ENCODE results near the gene SHC2. TPM values are rescaled to one million over a fixed set of nuclear protein-coding genes. Genes with fewer than 3 reads are reported as not detected.

The SHC2 gene
- total and polyA plus RNA-seq, 9 donors = 0.62 to 40.7 (median 15.4) TPM

DNA sequence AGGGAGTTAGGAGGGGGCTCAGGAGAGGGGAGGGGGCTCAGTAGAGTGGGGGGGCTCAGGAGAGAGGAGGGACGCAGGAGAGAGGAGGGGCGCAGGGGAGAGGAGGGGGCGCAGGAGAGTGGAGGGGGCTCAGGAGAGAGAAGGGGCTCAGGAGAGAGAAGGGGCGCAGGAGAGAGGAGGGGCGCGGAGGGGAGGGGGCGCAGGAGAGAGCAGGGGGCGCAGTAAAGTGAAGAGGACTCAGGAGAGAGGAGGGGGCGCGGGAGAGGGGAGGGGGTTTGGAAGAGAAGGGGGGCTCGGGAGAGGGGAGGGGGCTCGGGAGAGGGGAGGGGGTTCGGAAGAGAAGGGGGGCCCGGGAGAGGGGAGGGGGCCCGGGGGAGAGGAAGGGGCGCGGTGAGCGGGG, 36.2 kb upstream of the SHC2 start:
- intact Hi-C loops (cut with DNase I) = no loop called here
- Histone ChIP-seq H3K27ac (no peak overlapping the region), H3K27me3 (peaks cover 3% of the 10 kb centered on the region), H3K4me1 (ENCODE audit: insufficient read depth) (peaks cover 2% of the 10 kb centered on the region), H3K36me3 (no peaks in the 10 kb centered on the region), H3K4me3 (no peak overlapping the region), H3K9me3 (no peaks in the 10 kb centered on the region)
- WGBS, 3 donors = 5 to 20% (median 10%) methylated on average over 2 to 16 of the region's 18 CpGs
- no peak for DNase-seq
- TF ChIP-seq POLR2A (IDR thresholded peaks at IDR 0.05) = no peak
- TF ChIP-seq EP300 (IDR thresholded peaks at IDR 0.05) = no peak
- TF ChIP-seq, protein P1, sequence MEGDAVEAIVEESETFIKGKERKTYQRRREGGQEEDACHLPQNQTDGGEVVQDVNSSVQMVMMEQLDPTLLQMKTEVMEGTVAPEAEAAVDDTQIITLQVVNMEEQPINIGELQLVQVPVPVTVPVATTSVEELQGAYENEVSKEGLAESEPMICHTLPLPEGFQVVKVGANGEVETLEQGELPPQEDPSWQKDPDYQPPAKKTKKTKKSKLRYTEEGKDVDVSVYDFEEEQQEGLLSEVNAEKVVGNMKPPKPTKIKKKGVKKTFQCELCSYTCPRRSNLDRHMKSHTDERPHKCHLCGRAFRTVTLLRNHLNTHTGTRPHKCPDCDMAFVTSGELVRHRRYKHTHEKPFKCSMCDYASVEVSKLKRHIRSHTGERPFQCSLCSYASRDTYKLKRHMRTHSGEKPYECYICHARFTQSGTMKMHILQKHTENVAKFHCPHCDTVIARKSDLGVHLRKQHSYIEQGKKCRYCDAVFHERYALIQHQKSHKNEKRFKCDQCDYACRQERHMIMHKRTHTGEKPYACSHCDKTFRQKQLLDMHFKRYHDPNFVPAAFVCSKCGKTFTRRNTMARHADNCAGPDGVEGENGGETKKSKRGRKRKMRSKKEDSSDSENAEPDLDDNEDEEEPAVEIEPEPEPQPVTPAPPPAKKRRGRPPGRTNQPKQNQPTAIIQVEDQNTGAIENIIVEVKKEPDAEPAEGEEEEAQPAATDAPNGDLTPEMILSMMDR (IDR thresholded peaks at IDR 0.05) = no peak

DNA sequence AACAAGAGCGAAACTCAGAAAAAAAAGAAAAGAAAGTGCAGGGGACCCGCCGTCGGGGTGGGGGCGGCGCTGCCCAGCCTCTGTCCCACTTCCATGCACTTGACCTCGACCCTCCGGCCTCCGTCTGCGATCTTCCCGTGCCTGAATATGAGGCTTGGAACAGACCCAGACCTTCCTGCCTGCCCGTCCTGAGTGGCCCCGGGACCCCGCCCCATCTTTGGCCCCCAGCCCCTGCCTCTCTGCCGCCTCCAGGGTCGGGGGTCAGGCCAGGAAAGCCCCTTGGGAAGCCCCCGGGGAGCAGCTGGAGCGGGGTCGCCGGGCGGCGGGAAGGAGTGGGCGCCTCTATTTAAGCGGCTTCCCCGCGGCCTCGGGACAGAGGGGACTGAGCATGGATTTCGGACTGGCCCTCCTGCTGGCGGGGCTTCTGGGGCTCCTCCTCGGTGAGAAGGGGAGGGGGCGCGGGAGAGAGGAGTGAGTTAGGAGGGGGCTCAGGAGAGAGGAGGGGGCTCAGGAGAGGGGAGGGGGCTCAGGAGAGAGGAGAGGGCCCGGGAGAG, 35.4 kb upstream of the SHC2 start, which contains the start of gene MADCAM1:
Gene MADCAM1 (plus strand): TSS at position 375 of the 554 bp plus-strand sequence. CDS start 14 bp downstream, at position 389.
- peaks cover 3% of the 10 kb centered on the region for H3K27me3 ChIP-seq
- intact Hi-C loops (cut with DNase I) = no loop called here
- no peaks in the 10 kb centered on the region for H3K9me3 ChIP-seq
- TF ChIP-seq, protein P1 (IDR thresholded peaks at IDR 0.05) = no peak
- no peak for TF ChIP-seq POLR2A (IDR thresholded peaks at IDR 0.05)
- no peak for TF ChIP-seq EP300 (IDR thresholded peaks at IDR 0.05)
- 1 to 6% (median 5%) methylated on average over 20 to 33 of the region's 33 CpGs for WGBS, 3 donors
- H3K36me3 ChIP-seq = no peaks in the 10 kb centered on the region
- no peak within 1 kb of the TSS for H3K27ac ChIP-seq
- H3K4me3 ChIP-seq = no peak within 1 kb of the TSS
- H3K4me1 ChIP-seq (ENCODE audit: insufficient read depth) = peaks cover 2% of the 10 kb centered on the region
- peak in 1 of 5 donors; percentile 22 for DNase-seq

DNA sequence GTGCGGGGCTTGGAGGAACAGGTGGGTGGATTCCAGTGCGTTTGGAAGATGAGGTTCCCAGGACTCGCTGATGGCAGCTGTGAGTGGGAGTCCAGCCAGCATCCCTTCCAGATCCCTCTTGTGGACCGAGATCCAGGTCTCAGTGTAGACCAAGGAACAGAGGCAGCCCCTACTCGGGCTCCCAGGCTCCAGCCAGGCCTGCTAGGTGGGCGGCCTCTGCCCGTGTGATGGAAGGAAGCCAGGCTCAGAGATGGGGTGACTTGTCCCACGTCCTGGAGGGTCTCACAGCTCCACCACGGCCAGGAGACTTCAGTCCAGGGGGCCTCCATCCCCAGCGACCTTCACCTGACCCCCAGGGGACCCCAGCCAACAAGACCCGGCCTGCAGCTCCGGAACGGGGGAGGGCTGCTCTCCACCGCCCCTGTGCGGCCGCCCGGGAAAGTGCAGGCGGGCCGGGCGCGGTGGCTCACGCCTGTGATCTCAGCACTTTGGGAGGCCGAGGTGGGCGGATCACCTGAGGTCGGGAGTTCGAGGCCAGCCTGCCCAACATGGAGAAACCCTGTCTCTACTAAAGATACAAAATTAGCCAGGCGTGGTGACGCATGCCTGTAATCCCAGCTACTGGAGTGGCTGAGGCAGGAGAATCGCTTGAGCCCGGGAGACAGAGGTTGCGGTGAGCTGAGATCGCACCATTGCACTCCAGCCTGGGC, 34.7 kb upstream of the SHC2 start:
- peak in 2 of 5 donors; percentile 39 to 51 for DNase-seq
- peaks cover 3% of the 10 kb centered on the region for H3K27me3 ChIP-seq
- TF ChIP-seq POLR2A (IDR thresholded peaks at IDR 0.05) = no peak
- TF ChIP-seq EP300 (IDR thresholded peaks at IDR 0.05) = no peak
- TF ChIP-seq, protein P1 (IDR thresholded peaks at IDR 0.05) = peak in 1 of 3 donors; percentile 43
- 7 to 17% (median 16%) methylated on average over 26 to 32 of the region's 32 CpGs for WGBS, 3 donors
- H3K9me3 ChIP-seq = no peaks in the 10 kb centered on the region
- intact Hi-C loops (cut with DNase I) = no loop called here
- no peak overlapping the region for H3K27ac ChIP-seq
- H3K4me3 ChIP-seq = no peak overlapping the region
- peaks cover 2% of the 10 kb centered on the region for H3K4me1 ChIP-seq (ENCODE audit: insufficient read depth)
- H3K36me3 ChIP-seq = no peaks in the 10 kb centered on the region

DNA sequence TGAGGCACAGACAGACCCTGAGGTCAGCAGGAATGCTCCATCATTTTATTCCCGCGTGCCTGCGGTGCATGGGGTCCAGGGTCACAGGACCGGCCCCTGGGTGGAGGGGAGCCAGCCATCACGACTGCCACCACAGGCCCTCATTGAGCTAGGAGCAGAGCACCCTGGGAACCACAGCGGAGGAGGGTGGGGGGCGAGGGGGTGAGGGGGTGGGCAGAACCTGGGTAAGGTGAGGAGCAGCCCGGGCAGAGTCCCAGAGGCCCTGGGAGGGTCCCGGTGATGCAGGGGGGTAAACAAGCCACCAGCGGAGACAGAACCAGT, 34.2 kb upstream of the SHC2 start:
- H3K36me3 ChIP-seq = no peaks in the 10 kb centered on the region
- DNase-seq = no peak
- H3K9me3 ChIP-seq = no peaks in the 10 kb centered on the region
- intact Hi-C loops (cut with DNase I) = no loop called here
- peaks cover 3% of the 10 kb centered on the region for H3K27me3 ChIP-seq
- 28 to 50% (median 35%) methylated on average over 8 to 10 of the region's 10 CpGs for WGBS, 3 donors
- peaks cover 2% of the 10 kb centered on the region for H3K4me1 ChIP-seq (ENCODE audit: insufficient read depth)
- TF ChIP-seq EP300 (IDR thresholded peaks at IDR 0.05) (no peak), POLR2A (IDR thresholded peaks at IDR 0.05) (no peak)
- TF ChIP-seq, protein P1 (IDR thresholded peaks at IDR 0.05) = no peak
- H3K27ac ChIP-seq = no peak overlapping the region
- H3K4me3 ChIP-seq = no peak overlapping the region
